Stimulated activated CD8-positive, alpha-beta memory T cell treated with anti-CD3 and anti-CD28 coated beads, Interleukin-15, amount 100 ng/mL, for 1 hour (primary cell): ENCODE measurements around the gene SCRN1.

Source experiments
- DNase-seq: peaks from one replicate; pipeline ENCODE4 v3.0.0-alpha.2; 2020; ENCODE audit warnings: low read depth

The SCRN1 gene

DNA sequence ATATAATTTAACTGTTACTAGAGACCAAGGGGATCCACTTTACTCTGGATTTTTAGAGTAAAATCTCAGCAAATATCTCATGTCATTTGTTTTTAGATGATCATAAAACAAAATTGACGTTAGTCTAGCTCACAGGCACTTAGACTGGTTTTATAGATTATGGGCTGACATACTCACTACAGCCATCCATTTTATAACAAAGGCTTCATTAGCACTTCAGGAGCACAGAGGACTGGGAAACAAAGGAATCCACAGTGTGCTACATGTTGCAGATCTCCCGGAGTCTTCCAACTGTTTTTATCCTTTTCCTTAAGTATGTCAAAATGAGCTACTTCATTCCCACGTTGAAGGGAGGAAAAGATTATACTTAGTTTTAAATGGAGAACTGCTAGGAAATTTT is 15.9 kb upstream of the SCRN1 start:
- no peak for DNase-seq

DNA sequence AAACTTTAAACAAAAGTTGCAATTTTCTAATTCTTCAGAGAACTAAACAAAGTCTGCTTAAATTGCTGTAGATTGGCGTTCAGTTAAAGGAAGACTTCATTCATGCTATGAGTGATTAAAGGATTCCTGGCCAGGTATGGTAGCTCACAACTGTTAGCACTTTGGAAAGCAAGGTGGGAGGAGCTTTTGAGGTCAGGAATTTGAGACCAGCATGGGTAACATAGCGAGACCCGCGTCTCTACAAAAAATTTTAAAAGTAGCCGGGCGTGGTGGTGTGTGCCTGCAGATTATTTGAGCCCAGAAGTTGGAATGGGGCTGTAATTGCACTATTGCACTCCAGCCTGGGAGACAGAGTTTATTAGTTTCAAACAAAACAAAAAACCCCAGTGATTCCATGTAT is 13.5 kb upstream of the SCRN1 start:
- DNase-seq: no peak

DNA sequence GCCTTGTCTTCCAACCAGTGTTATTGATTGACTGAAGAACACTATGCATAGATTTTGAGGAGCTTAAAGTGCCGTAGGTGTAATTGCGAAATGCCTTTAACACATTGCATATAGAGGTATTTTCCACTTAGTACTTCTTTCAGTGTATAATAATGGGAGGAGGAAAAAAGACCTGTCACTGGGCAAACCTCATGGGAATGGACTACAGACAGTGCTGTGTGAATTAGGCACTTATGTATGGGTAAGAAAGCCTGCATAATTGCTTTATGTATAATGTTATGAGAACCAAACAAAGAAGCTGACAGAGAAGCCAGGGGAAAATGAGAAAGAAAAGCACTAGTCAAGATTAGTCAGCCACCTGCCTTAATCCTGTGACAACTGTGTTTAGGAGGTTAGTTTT is 12.4 kb upstream of the SCRN1 start:
- no peak for DNase-seq

DNA sequence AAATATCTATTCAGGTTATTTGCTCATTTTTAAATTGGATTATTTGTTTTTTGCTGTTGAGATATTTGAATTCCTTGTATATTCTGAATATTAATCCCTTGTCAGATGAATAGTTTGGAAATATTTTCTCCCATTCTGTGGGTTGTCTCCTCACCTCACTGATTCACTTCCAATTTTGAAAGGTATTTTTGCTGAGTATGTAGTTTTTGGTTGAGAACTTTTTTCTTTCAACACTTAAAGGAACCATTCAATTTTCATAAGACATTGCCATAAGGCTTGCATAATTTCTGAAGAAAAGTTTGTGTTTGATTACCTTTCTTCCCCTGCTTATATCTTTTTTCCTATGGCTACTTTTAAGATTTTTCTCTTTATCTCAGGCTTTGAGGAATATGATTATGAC is 8.9 kb upstream of the SCRN1 start:
- no peak for DNase-seq

DNA sequence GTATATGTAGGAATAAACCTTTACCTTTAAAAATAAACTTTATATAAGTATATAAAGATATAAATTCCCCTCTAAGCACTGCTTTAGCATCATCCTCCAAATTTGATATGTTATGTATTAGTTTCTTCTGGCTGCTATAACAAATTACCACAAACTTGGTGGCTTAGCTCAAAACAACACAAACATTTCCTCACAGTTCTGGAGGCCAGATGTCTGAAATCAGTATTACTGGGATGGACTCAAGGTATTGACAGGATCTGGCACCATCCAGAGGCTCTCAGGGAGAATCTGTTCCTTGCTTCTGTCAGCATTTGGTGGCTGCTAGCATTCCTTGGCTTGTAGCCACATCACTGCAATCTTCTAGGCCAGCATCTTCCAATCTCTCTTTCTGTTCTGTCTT is 6.7 kb upstream of the SCRN1 start:
- DNase-seq: no peak

DNA sequence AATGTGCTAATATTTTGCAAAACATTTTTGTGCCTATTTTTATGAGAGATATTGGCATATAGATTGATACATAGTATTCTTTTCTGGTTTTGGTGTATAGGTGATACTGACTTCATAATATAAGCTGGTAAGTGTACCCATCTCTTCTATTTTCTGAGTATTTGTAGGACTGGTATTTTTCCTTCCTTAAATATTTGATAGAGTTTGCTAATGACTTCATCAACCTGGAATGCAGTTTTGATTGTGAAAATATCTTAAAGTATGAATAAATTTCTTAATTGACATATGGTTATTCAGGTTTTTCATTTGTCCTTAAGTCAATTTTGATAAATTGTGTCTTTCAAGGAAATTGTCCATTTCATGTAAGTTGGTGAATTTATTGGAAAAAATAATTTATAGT is 6.1 kb upstream of the SCRN1 start:
- no peak for DNase-seq

DNA sequence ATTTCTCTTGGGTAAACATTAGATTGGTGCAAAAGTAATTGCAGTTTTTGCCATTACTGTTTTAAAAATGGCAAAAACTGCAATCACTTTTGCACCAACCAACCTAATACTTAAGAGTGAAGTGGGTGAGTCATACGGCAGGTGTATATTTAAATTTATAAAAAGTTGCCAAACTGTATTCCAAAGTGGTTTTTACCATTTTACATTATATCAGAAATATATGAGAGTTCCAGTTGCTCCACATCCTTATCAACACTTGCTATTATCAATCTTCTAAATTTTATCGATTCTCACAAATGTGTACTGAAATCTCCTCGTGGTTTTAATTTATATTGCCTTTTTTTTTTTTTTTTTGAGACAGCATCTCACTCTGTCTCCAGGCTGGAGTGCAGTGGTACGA is 3.5 kb upstream of the SCRN1 start:
- no peak for DNase-seq

DNA sequence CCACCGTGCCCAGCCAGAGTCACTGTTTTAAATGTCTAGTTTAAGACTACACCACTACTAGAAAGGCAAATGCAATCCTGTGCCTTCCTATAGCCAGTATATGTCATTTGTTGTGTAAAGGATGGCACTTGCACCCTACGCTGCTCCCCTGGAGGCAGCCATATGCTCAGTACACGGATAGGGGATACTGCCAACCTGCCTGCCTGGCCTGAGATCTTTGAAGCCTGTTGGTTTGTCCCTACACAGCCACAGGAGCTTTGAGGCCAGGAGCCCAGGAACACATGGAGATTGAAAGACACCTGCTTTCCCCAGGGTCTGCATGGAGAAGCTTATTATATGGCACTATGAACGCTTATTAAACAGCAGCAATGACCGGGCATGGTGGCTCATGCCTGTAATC is 2.3 kb upstream of the SCRN1 start:
- DNase-seq: no peak

DNA sequence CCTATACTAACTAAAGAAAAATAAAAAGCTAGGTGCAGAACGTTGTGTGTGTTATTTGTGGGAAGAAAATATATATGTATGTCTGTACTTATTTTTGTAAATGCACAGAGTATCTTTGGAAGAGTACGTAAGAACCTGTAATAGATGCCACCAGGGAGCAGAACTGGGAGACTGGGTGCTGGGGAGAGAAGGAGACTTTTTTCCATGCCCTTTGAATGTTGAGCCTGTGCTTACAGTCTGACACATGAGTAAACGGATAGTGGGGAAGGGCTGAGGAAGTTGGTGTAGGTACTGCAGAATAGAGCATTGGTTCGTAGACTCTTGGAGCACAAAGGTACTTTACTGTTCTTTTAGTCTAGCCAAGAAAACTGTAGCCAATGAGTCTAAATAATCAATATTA is 1.3 kb upstream of the SCRN1 start:
- no peak for DNase-seq

DNA sequence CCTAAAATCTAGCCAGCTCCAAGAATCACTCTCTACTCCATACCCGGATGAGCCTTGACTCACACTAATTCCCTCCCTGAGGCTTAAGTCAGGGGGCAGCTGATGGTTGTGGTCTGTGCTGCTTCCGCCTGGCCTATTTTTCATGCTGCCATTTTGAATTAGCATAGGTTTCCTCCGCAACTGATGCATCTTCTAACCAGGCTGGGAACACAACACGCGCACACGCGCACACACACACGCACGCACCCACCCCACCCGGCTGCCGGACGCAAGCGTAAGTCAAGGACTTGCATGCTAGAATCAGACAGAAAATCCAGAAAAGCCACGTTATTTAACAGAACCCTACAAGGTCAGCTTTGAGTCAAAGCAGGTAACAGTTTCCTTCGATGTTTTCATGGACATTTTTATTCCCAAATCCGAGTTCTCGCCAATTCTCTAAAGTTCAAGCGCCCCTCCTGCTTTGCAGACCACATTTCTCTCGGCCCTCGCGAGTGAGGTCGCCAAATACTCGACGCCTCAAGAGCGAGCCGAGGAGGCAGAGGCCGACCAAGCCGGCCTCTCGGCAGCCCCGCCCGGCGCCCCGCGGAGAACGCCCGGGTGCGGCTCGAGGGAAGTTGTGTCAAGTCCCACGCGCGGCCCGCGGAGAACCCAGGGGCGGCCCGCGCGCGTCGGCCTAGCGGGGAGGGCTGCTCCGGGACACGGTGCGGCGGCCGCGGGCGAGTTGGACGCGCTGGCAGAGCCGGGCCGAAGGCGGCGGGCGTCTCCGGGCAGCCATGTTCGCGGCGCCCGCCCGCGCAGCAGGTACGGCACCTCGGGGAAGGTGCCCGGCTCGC is 961 bp downstream of the SCRN1 start:
- no peak for DNase-seq

DNA sequence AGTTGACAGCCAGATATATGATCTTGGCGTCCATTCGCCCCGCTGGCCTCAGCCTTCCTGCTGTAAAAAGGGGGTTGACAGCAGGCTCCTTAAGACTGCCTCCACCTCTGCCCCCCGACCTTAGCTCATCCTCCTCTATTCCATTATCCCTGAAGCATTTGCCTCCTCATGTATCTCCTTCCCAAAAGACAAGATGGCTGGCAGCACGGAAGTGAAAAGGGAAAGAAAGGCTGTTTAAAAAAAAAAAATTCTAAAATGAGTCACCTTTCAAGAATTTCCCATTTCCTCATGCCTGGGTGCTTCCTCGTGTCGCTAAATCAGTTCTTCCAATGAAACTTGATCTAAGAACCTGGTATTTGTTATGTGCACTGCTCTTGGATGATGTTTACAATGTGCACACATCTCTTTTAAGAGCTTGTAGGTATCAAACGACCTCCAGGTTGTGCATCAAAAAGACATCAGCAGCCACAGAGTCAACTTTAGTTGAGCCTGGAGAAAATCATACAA is 1.7 kb downstream of the SCRN1 start:
- no peak for DNase-seq

DNA sequence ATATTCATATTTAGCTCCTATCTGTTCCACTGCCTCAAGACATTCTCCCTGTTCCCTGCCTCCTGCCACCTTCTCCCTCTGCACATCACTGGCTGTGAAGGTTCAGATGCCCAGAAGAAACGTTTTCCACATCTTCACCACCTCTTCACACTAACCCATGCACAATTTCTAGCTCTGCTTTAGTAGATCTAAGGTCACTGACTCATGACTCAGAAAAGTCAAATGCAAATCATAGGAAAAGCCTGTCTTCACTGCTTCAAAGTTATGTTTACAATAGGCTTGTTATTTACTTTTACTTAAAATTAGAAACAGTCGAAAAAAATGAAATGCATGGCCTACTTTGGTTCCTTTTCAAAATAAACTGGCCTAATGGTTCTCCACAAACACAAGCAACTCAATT is 2.5 kb downstream of the SCRN1 start:
- DNase-seq: no peak

DNA sequence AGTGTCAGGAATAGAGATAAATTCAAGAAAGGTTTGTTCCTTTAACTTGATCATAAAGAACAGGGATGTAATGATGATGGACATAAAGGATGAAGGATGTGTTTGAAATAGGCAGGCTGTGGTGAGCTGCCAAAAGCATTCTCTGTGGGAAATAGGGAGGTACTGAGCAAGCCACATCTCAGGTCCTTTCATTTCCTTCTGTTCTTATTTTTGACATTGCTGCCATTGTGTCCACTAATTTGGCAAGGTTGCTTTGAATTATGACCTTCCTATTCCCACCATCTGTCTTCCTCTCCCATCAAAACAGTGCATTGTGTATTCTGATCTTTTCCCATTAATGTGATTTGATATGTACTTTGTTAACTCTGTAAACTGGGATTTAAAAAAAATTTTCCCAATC is 9.4 kb downstream of the SCRN1 start:
- DNase-seq: no peak

DNA sequence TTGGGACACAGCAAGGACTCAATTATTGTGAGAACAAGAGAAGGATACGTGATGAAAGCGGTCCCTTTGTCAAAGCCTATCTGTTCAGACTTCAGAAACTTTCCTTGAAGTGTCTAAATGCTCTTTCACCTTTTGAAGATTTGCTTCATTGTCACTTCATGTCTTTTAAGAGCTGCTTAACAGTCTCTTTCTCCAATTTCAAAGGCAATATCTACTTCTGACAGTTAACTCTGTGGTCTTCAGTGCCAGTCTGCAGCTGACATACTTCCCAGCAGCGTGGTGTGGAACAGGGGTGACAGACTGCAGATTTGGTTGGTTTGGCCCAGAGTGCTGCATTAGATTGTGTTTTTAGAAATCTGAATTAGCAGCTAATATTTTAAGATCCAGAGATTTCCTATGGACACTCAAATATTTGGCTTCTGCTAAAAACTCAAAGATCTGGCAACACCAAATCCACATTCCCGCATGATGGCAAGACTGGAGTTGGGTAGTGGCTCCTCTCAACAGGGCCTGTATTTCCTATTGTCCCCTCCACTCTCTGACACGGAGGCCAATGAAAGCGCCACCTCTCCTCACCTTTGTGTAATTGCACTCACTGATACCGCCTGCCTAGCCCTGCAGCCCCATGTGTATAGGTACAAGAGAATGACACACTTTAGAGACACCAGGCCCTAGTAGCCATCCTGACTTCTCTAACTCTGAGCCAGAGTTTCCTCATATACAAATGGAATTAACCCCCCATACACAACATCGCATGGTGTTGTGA is 11.5 kb downstream of the SCRN1 start:
- no peak for DNase-seq

DNA sequence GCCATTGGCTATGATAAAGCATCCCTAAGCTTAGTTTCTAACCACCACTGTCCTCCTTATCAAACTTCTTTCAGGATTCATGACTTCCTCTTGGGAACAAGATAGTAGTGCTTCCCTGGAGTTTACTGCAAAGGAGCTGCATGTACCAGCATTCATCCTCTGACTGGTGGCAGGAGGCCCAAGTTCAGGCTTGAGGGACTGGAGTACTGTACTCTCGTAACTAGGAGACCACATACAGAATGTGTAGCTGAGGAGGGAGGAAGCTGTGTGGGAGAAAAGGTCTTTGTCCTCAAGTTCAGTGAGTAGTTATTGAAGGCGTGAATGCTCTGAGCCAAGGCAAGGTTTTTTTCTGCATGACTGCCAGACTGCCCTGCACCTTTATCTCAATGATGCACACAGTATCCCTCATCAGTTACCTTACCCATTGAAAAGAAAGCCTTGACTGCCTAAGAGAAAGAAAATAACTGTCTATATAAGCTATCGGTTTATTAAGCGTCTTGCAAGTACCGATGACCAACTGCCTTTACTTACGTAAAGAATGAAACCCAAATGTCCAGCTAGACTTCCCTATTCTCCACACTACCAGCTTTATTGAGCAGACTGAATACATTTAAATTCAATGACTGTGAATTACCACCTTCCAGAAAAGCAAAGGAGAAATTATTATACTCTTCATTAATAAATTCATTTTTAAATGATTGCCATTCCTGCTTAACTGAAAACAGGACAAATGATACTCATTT is 12.8 kb downstream of the SCRN1 start:
- no peak for DNase-seq

DNA sequence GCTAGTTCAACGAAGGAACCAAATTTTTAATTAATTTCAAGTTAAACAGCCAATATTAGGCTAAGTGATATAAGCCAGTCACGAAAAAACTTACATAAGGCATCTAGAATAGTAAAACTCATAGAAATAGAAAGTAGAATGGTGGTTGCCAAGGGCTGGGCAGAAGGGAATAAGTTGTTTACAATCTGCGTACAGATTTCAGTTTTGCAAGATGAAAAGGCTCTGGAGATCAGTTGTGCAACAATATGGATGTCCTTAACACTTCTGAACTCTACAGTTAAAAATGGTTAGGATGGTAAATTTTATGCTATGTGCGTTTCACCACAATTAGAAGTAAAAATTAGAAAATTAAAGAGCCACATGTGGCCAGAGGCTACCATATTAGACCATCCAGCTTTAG is 13.3 kb downstream of the SCRN1 start:
- DNase-seq: no peak

DNA sequence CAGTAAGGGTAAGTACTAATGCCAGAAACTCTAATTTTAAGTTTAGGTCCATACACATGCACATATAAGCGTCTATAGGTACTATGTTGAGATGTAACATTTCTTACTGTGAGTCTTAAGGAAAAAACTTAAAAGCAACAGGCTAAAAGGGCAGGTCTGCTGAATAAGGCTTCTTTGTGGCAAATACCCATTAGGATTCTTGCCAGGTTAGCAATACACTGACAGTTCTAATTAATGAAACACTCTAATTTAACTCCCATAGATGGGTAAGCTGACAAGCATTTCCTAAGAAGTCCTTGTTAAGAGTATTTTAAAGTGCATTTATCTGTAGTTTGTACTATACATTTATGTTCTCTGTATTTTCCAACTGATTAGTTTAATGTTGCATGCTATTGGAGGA is 14.0 kb downstream of the SCRN1 start:
- no peak for DNase-seq

DNA sequence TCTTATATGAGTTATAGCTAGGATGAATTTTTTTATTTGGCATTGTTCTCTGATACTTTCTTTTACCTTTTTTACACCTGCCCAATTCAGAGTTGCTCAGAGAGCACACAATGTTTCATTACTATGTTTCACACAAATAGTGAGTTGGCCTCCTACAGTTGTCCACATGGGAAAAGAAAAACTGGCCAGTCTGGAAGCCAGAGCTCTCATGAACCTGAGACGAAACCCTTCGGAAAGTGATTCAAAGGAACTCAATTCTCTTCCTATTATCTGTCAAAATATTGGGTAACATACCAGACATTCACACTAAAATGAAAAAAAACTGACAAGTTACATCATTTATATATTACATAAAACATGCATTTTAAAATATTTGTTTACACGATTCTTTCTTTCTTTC is 15.3 kb downstream of the SCRN1 start:
- no peak for DNase-seq

DNA sequence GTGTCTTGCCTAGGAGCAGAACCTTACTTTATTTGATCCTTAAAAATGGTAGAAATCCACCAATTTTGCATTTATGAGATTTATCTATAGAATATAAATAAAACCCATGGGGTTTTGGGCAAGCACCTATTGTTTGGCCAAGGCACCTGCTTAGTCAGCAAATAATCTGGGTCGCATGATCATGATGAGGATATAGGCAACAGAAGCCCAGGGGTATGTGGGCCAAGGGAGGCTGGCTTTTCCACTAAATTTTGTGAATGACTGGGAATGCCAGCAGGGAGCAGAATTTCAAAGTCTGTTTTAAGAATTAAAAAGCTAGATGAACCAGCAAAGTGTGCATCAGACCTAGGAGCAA is 17.3 kb downstream of the SCRN1 start:
- no peak for DNase-seq

DNA sequence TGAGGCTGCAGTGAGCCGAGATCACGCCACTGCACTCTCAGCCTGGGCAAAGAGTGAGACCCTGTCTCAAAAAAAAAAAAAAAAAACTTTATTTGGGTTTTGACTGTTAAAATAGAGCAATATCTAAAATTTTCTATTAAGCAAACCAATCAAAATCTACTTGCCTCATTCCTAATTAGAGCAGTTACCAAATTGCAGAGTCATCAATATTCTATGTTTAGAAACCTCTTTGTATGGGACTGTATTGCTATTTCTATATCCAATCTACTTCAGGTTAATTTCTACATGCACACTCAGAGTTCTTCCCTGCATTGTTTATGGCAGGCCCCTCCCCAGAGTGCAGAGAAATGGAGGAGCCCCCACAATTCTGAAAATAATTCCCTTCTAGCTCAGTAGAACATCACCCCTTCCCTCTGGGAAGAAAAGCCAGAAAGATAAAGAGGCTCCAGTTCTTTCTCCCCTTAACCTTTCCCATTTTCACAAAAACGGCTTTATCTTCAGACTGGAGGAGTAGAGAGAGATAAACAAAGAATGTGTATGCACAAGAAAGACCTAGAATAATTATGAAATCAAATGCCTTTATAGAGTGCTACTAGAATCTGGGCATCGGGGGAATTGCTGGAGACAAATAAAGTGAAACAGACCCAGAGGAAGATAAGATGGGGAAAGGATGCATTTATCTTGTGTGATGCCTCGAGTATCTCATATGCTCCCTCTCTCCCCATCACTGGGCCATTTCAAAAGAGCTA is 17.9 kb downstream of the SCRN1 start:
- no peak for DNase-seq

DNA sequence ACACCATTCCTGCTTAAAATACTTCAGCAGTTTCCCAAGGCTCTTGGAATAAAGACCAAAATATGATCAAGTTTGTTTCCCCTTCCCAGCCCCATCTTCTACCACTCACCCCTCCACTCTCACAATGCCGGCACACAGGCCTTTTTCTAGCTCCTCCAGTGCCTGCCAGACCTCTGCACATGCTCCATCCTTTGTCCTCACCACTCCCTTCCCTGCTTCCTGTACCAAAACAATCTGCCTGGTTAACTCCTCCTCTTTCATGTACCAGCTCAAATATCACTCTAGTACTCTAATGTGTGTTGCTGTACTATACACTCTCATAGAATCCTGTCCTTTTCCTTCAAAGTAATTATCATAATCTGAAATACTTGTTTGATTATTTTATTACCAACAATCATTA is 19.4 kb downstream of the SCRN1 start:
- no peak for DNase-seq

DNA sequence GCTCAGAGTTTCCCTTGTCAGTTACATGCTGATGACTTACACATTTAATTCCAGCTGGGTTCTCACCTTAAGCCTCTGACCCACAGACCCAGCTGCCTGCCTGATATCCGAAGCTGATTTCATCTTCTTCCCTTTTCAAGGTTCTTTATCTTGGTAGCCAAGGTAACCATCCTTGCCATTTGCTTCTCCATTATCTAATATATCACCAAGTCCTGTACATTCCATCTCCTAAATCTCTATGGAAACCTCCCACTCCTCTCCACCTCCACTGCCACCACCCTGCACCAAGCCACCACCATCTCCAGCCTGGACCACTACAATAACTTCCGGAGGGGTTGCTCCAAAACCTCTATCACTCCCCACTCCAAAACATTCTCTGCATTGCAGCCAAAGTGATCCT is 19.9 kb downstream of the SCRN1 start:
- no peak for DNase-seq
